DOHH2 (cell line): Measurements from ENCODE around the gene PATL2.

Source experiments
- H3F3A ChIP-seq: fragments of 200-600 bp; sonication (generic), shearing (Covaris generic); 2 replicates; pipeline ENCODE4 v1.6.0; 2016; ENCODE audit warnings: antibody characterized with exemption, mild to moderate bottlenecking; ENCODE audit not compliant: control insufficient read depth, insufficient read depth
- H3K27ac ChIP-seq: fragments of 200-600 bp; sonication (generic); 2 replicates; pipeline ENCODE4 v1.5.1; 2014; ENCODE audit warnings: low read depth, mild to moderate bottlenecking, low read length, moderate library complexity
- H3K27me3 ChIP-seq: fragments of 200-600 bp; sonication (generic); 2 replicates; pipeline ENCODE4 v1.6.1; 2014; ENCODE audit warnings: mild to moderate bottlenecking, low read length, mixed read lengths; ENCODE audit not compliant: control insufficient read depth
- H3K36me3 ChIP-seq: fragments of 200-600 bp; sonication (generic); 2 replicates; pipeline ENCODE4 v1.6.1; 2014; ENCODE audit warnings: mild to moderate bottlenecking, low read length, moderate library complexity, mixed read lengths; ENCODE audit not compliant: control insufficient read depth
- H3K4me1 ChIP-seq: fragments of 200-600 bp; sonication (generic); 2 replicates; pipeline ENCODE4 v1.6.1; 2014; ENCODE audit warnings: mild to moderate bottlenecking, low read length, mixed read lengths; ENCODE audit not compliant: control insufficient read depth
- H3K4me2 ChIP-seq: fragments of 200-600 bp; sonication (generic); 2 replicates; pipeline ENCODE4 v1.6.0; 2014; ENCODE audit warnings: mild to moderate bottlenecking, low read length, moderate library complexity
- H3K4me3 ChIP-seq: fragments of 200-600 bp; sonication (generic); 2 replicates; pipeline ENCODE4 v1.5.1; 2014; ENCODE audit warnings: mild to moderate bottlenecking, low read length, mixed read lengths
- H3K79me2 ChIP-seq: fragments of 200-600 bp; sonication (generic); 2 replicates; pipeline ENCODE4 v1.6.1; 2014; ENCODE audit warnings: mild to moderate bottlenecking, low read length, mixed read lengths; ENCODE audit not compliant: control insufficient read depth
- H3K9me2 ChIP-seq: fragments of 200-600 bp; sonication (generic); replicated peaks from 2 replicates; pipeline ENCODE4 v1.6.1; 2014; ENCODE audit warnings: mild to moderate bottlenecking, low read length, mixed read lengths; ENCODE audit not compliant: control insufficient read depth
- H3K9me3 ChIP-seq: fragments of 200-600 bp; sonication (generic); 2 replicates; pipeline ENCODE4 v1.6.1; 2014; ENCODE audit warnings: antibody characterized with exemption, low read length, mixed read lengths; ENCODE audit not compliant: control insufficient read depth, insufficient read depth
- H4K20me1 ChIP-seq: fragments of 200-600 bp; sonication (generic); 2 replicates; pipeline ENCODE4 v1.6.0; 2014; ENCODE audit warnings: low read depth, mild to moderate bottlenecking, antibody characterized with exemption, low read length, moderate library complexity; ENCODE audit not compliant: control insufficient read depth, insufficient read depth
- CTCF ChIP-seq: fragments of 200-600 bp; sonication (generic); IDR thresholded peaks from one replicate; pipeline ENCODE4 v1.5.1; 2014; ENCODE audit warnings: antibody characterized with exemption, mild to moderate bottlenecking, low read depth, low read length; ENCODE audit not compliant: poor library complexity, severe bottlenecking
- EZH2phosphoT487 ChIP-seq: fragments of 200-600 bp; sonication (generic); IDR thresholded peaks from 2 replicates; pipeline ENCODE4 v1.6.1; 2017; ENCODE audit warnings: borderline replicate concordance, mild to moderate bottlenecking, antibody characterized with exemption, low read length, moderate library complexity, mixed read lengths

The PATL2 gene

GRCh38 chr15:44676676-44677075 lies 34.4 kb downstream of the PATL2 start:
- H3K79me2 ChIP-seq = no peaks in the 10 kb centered on the region
- no peak overlapping the region for H3K4me2 ChIP-seq
- H3K36me3 ChIP-seq = no peaks in the 10 kb centered on the region
- TF ChIP-seq CTCF (no peak), EZH2phosphoT487 (no peak)
- no peaks in the 10 kb centered on the region for H3F3A ChIP-seq
- no peak overlapping the region for H3K4me3 ChIP-seq
- H4K20me1 ChIP-seq = no peaks in the 10 kb centered on the region
- peaks cover 7% of the 10 kb centered on the region; the same call in 1 of the 2 replicates for H3K27me3 ChIP-seq
- H3K27ac ChIP-seq = no peak overlapping the region
- H3K9me3 ChIP-seq = no peaks in the 10 kb centered on the region
- H3K9me2 ChIP-seq = no peaks in the 10 kb centered on the region
- 0 out of 2 replicates have a peak, but pooled peaks cover 3% of the 10 kb centered on the region for H3K4me1 ChIP-seq

DNA sequence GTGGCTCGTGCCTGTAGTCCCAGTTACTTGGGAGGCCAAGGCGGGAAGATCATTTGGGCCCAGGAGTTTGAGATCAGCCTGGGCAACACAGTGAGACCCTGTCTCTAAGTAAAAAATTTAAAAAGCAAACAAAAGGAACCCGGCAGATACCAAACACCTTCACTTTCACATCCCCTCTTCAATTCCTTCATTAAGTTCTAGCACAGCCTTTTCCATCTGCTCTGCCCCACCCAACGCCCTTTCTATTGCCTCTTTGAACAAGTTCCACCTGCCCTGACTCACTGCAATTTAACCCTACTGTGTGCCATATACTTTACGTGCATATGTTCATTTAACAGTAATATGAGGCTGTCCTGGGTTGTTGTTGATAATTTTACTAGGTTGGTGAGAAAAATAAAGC lies 35.2 kb downstream of the PATL2 start:
- Histone ChIP-seq H3K4me1 (peaks cover 5% of the 10 kb centered on the region), H3K36me3 (no peaks in the 10 kb centered on the region), H3K9me2 (no peaks in the 10 kb centered on the region), H3K9me3 (no peaks in the 10 kb centered on the region), H3K4me3 (no peak overlapping the region), H3F3A (no peaks in the 10 kb centered on the region), H3K4me2 (no peak overlapping the region), H3K27me3 (peaks cover 7% of the 10 kb centered on the region; the same call in 1 of the 2 replicates), H3K79me2 (no peaks in the 10 kb centered on the region), H4K20me1 (no peaks in the 10 kb centered on the region), H3K27ac (no peak overlapping the region)
- TF ChIP-seq CTCF (no peak), EZH2phosphoT487 (no peak)

- Histone ChIP-seq H3K4me2 (no peak overlapping the region), H3K4me1 (peaks cover 14% of the 10 kb centered on the region), H3K79me2 (no peaks in the 10 kb centered on the region), H3K36me3 (no peaks in the 10 kb centered on the region), H3K9me3 (no peaks in the 10 kb centered on the region), H3K9me2 (no peaks in the 10 kb centered on the region), H4K20me1 (no peaks in the 10 kb centered on the region), H3K27ac (no peak overlapping the region), H3K4me3 (no peak overlapping the region), H3K27me3 (no peaks in the 10 kb centered on the region), H3F3A (no peaks in the 10 kb centered on the region)
- TF ChIP-seq CTCF = no peak
These were observed 37.5 kb downstream of the PATL2 start for GRCh38 chr15:44673639-44674038.
